HL-60 (cell line): ENCODE results near the gene SMOC1.

Experiments
- CTCF ChIP-seq: IDR thresholded peaks from one replicate; pipeline ENCODE4 v1.5.1; 2011; ENCODE audit warnings: low read length, control low read depth, inconsistent platforms; ENCODE audit not compliant: insufficient read depth
- GABPA ChIP-seq: IDR thresholded peaks from 2 replicates; pipeline ENCODE4 v1.6.1; 2012; ENCODE audit warnings: low read depth
- POLR2AphosphoS5 ChIP-seq: IDR thresholded peaks from 2 replicates; pipeline ENCODE4 v1.6.1; 2012; ENCODE audit warnings: low read depth
- REST ChIP-seq: IDR thresholded peaks from 2 replicates; pipeline ENCODE4 v1.6.1; 2012; ENCODE audit warnings: low read depth; ENCODE audit not compliant: insufficient replicate concordance
- SPI1 ChIP-seq: IDR thresholded peaks from 2 replicates; pipeline ENCODE4 v1.6.1; 2012; ENCODE audit warnings: low read depth, mild to moderate bottlenecking, borderline replicate concordance

- TF ChIP-seq REST, result no peak
- no peak for TF ChIP-seq CTCF
- no peak for TF ChIP-seq POLR2AphosphoS5
- TF ChIP-seq SPI1, result no peak
- TF ChIP-seq GABPA, result no peak
These were observed 120.1 kb downstream of the SMOC1 start for GRCh38 chr14:69999261-69999674.
